NCI-H345 treated with DMSO at 0.1 percent for 48 hours (cell line): Measurements from ENCODE around the gene TAF13.
A peak's percentile ranks its signal among the peaks of the same experiment; 100 is the strongest.
"Not testable (repeated sequence)": the region's sequence is repeated elsewhere in the genome, so short reads cannot be mapped to it uniquely, and the experiment has no call there.

Experiments
- DNase-seq: peaks from one replicate; lab custom pipeline; 2025; ENCODE audit not compliant: unreplicated experiment; lab: John Stamatoyannopoulos, UW

Gene TAF13

DNA sequence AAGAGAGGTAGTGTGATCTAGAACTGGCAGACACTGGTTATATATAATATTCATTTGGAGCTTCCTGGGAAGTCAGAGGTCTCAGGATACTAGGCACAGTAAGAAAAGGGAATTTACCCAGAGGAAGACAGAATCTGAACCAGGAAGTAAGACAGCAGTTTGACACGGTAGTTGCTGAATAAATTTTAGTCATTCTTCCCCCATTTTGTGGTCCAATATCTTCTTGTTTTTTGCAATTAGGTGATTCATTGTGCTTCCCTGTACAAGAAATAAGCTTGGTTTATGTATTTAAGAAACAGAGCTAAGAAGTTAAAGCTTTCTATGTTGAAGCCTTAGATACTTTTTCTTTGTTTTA, 16.0 kb upstream of the TAF13 start:
- no peak for DNase-seq

DNA sequence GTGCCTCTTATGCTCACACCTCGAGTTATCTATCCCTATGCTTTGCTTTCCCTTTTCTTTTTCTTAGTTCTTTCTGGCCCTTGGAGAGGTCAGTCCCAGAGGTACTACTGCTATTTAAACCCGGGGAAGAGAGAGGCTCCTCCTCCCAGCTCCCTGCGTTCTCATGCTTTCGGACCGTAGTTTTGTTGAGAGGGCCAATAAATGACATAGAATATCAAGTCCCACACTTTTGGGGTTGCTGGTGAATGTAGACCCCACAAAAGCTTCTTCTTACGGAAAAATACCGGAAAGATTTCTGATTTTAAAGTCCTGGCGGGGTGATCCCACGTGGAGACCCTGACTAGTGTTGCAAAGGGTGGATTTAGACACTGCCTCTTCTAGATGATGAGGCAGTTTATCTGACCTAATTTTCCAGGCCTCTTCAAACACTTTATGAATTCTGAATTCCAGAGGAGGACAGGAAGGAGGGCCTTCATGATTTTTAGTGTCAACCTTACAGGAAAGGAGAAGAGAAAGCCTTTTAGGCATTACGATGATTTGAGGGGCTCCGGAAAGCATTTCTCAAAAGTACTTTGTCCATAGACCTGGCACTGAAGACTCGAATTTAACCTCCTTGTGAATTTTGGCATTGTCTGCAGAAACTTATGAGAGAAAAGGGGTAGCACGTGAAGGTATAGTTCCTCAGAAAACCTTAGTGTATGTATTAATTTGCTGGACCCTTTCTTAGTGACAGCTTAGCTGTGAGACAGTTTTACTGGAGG, 15.5 kb upstream of the TAF13 start:
- peak; percentile 25 for DNase-seq

DNA sequence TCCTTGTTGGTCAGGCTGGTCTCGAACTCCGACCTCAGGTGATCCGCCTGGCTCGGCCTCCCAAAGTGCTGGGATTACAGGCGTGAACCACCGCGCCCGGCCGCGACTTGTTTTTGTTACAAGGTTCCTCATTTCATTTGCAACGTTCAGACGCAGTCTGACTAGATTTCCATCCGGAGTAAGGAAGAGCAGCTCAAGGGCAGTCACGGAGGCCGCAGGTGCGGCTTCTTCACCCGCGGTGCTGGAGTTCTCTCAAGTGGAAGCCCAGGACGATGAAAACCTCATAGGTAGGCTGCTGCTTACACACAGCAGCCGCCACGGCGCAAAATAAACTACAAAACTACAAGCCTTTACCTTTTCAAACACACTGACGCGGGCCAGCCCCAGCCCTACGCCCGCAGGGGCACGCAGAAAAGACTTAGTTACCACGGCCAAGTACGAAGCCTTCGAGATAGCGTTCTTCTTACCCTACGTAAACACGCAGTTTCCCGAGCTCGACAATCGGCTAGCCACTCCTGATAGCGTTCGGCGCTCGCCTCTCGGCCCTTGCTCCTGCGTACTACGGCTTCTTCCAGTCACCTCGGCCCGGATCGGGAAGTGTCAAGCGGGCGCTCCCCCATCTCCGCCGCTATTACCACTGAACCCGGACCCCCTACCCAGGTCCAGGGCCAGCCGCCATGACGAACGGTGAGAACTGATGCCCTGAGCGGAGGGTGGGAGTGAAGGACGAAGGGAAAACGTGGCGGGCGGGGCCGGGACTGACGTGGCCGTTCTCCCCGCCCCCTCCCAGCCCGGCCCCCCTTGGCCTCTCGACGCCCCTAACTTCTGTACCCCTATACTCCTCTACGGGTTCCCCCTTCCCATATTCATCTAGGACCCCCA, 14.6 kb upstream of the TAF13 start, which contains the start of gene TMEM167B:
TSS of gene TMEM167B (plus strand) at position 569 of the 882 bp plus-strand sequence. CDS start at position 678, 109 bp downstream.
- DNase-seq: peak; percentile 78

DNA sequence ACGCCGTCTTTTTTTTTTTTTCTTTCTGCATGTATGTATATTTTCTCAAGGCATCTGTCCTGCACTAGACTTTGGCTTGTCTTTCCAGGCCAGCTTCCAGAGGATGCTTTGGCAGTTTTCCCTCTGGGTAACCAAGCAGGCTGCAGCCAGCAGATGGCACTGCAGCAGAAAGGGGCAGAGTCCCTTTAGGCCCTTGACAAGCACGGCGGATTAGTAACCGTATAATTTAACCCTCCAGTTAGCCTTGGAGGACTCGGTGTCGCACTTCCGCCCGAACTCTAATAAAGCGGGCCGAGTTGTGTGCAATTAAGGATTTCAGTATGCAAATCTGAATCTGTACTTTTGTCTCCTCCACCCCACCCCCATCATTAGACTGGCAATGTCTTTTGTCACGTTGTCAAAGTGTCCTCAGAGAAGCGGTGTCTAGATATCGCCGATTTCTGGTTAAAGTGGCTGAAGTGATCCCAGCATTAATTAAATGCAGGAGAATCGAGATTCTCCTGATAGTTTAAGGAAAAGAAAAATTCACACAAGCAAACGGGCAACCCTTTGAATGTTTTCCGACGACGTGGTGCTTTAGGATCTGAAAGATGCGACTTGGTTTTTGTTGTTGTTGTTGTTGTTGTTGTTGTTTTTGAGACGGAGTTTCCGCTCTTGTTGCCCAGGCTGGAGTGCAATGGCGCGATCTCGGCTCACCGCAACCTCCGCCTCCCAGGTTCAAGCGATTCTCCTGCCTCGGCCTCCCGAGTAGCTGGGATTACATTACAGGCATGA, 13.6 kb upstream of the TAF13 start:
- peak; percentile 60 for DNase-seq

DNA sequence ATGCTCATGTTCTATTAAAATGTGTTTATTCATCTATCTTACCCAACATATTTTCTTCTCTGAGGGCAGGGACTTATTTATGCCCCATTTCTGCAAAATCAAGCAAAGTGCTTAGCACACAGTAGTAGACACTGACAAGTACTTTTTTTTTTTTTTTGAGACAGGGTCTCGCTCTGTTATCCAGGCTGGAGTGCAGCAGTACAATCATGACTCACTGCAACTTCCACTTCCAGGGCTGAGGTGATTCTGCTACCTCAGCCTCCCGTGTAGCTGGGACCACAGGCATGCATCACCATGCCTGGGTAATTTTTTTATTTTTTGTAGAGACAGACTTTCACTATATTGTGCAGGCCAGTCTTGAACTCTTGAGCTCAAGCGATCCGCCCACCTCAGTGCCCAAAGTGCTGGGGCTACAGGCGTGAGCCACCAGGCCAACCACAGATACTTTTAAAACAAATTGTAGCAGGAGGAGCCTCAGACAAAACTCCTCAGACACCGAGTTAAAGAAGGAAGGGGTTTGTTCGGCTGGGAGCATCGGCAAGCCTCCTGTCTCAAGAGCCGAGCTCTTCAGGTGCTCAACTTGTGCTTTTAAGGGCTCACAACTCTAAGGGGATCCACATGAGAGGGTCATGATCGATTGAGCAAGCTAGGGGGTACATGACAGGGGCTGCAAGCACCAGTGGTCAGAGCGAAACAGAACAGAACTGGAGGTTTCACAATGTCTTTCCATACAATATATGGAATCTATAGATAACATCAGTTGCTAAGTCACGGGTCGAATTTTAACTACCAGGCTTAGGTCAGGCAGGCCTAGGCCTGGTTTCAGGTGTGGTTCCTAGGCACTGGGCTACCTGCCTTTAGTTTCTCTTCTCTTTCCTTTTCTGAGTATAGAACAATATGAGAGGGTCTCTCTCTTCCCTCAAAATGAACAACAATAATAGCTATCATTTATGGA, 9.0 kb upstream of the TAF13 start:
- DNase-seq: no peak

DNA sequence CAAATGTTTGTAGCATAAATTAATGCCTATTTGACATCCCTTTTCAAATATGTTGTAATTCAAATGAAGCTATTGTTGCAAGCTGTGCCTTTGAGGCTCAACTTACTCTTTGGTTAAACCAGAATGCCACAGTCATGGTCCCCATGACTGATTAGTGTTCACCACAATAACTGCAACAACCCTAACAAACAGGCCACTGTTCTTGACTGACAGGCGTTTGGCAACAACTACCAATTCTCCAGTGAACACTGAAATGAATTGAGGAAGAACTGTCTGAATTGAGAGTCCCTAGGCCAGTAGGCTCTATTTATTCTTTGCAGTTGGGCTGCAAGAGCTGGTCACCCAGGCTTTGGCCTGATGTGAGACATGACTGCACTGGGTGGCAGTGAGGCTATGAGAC, 8.1 kb upstream of the TAF13 start:
- DNase-seq: no peak

DNA sequence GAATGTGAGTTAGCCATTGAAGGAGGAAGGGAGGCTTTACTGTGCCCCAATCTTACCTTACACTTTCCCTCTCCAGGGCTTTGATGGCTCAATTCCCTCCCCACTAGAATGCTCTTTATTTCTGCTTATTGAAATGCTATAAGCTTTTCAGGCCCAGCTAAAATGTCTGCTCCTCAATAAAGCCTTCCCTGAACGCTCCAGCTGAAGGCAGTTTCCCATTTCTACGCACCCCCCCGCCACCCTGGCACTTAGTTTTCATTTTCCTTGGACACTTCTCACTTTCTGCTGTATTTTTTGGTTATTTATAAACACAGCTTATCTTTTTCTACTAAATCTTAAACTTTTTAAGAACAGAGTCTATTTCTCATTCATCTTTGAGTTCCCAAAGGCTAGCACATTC, 7.7 kb upstream of the TAF13 start:
- no peak for DNase-seq

DNA sequence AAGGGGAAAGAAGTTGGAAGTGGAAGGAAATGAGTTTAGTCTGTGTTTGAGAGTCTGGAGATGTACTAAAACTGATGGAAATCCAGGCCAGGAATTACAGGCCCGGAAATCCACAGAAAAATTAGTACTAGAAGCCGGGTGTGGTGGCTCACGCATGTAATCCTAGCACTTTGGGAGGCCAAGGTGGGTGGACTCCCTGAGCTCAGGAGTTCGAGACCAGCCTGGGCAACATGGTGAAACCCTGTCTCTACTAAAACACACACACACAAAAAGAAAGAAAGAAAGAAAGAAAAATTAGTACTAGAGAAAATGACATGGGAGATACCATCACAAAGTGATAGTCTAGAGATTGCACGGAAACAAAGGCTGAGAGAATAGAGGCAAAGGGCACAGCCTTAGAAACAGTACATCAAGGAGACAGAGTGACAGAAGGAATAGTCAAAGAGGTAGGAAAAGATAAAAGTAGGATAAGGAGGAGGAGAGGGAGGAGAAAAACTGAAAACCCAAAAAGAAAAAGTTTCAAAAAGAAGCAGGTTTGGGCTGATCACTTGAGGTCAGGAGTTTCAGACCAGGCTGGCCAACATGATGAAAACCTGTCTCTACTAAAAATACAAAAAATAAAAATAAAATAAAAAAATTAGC, 4.8 kb upstream of the TAF13 start:
- DNase-seq: no peak

DNA sequence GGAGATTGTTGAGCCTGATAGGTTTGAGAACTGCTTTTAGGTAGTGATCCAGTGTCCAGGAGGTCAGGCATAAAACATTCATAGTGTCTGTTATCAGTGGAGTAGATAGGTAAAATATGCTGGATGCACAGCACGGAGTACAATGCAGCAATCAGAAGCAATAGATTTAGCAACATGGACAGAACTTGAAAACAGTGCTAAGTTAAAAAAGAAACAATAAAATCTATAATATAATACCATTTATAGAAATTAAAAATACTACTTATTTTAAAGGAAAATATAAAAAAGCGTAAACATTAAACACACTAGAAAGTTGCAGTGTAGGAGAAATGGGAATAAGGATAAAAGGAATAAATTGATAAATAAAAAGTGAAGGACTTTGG, 3.4 kb upstream of the TAF13 start:
- no peak for DNase-seq

DNA sequence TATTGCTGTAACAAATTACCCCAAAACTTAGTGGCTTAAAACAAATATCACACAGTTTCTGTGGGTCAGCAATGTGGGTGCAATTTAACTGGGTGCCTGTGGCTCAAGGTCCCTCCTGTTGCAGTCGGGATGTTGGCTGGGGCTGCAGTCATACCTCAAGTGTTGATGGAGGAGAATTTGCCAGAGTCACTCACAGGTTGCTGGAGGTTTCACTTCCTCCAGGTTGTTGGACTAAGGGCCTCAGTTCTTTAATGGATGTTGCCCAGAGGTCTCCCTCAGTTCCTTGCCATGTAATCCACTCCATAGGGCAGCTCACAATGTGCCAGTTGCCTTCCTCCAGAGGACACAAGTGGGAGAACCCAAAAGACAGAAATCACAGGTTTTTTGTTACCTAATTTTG, 2.5 kb upstream of the TAF13 start:
- DNase-seq: no peak

DNA sequence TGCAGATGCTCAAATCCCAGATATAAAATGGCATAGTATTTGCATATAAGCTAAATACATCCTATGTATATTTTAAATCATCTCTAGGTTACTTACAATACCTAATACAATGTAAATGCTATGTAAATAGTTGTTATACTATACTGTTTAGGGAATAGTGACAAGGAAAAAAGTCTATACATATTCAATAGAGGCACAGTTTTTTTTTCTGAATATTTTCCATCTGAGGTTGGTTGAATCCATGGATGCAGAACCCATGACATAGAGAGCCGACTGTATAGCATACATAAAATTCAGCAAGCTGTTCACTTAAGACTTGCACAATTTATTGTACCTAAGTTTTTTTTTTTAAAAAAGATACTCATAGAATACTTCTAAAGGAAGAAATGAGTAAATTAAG, 6.5 kb downstream of the TAF13 start:
- no peak for DNase-seq

DNA sequence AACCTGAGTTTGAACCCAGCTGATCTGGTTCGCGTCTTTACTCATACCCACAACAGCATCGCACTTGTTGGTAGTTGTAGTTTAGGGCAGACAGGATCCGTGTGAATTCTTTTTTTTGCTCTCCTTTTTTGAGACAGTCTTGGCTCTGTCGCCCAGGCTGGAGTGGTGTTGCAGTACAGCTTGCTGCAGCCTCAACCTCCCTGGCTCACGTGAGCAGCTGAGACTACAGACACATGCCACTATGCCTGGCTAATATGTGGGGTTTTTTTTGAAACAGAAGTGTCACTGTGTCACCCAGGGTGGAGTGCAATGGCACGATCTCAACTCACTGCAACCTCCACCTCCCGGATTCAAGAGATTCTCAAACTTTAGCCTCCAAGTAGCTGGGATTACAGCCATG, 7.9 kb downstream of the TAF13 start:
- no peak for DNase-seq

DNA sequence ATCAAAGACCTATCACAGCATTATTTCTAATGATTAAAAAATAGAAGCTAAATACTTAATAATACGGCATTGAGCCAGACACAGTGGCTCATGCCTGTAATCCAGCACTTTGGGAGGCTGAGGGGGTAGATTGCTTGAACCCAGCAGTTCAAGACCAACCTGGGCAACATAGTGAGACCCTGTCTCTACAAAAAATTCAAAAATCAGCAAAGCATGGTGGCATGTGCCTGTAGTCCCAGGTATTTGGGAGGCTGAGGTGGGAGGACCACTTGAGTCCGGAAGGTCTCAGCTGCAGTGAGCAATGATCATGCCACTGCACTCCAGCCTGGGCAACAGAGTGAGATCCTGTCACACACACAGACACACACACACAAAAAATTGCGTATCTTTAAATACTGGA, 10.7 kb downstream of the TAF13 start:
- no peak for DNase-seq

DNA sequence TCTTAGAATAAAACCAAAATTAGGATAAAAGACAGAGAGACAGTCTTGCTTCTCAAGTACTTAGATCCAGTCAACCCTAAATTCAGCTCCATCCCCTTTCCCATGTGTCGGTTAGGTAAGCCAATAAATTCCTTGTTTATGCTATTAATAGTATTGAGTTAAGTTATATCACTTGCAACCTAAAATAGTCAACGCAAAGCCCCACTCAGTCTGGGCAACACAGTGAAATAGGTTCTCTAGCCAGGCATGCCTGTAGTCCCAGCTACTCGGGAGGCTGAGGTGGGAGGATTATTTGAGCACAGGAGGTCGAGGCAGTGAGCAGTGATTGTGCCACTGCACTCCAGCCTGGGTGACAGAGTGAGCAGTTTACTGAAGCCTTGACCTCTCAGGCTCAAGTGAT, 14.6 kb downstream of the TAF13 start:
- DNase-seq: no peak

DNA sequence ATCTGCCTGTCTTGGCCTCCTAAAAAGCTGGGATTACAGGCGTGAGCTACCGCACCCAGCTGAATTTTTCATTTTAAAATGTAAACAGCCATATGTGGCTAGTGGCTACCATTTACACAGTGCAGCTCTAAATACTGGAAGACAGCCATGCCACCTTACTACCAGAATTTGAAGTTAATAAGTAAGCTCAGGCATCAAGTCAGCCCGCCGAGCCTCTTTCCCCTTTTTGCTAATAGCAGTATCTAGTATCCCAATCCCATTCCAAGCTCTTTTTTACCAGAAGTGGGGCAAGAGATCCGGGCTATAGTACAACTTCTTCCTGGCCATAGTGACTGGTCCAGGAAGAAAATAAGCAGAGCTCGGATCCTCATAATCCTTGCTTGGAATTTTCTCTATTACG, 15.1 kb downstream of the TAF13 start:
- no peak for DNase-seq

DNA sequence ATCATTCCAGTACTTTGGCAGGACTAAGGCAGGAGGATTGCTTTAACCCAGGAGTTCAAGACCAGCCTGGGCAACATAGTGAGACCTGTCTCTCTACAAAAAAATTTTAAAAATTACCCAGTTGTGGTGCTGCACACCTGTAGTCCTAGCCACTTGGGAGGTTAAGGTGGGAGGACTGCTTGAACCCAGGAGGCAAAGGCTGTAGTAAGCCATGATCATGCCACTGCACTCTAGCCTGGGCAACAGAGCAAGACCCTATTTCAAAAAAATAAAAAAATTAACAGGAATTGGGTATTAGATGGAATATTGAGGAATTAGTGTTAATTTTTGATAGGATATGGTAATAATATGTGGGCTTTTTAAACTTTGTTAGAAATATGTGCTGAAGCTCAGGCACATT, 16.8 kb downstream of the TAF13 start:
- no peak for DNase-seq

DNA sequence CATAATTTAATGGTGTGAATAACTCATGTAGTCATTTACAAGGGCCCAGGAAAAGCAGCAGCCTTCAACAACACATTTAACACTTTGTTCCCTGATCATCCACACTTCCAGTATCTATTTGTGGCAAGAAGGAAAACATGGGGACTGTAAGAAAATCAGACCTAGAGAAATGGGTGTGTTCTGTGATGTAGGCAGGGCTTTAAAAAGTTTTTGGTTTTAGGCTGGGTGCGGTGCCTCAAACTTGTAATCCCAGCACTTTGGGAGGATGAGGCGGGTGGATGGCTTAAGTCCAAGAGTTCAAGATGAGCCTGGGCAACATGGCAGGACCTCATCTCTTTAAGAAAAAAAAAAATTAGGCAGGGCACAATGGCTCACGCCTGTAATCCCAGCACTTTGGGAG, 19.7 kb downstream of the TAF13 start:
- no peak for DNase-seq

DNA sequence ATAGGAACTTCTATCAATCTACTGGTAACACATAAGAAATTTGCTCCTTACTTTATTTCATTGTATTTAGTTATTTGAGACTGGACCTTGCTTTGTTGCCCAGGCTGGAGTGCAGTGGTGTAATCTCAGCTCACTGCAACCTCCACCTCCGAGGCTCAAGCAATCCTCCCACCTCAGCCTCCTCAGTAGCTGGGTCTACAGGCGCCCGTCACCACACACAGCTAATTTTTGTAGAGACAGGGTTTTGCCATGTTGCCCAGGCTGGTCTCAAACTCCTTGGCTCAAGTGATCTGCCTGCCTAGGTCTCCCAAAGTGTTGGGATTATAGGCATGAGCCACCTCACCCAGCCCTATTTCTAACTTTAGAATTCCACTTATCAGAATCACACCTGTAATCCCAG, 23.7 kb downstream of the TAF13 start:
- not testable (repeated sequence) for DNase-seq

DNA sequence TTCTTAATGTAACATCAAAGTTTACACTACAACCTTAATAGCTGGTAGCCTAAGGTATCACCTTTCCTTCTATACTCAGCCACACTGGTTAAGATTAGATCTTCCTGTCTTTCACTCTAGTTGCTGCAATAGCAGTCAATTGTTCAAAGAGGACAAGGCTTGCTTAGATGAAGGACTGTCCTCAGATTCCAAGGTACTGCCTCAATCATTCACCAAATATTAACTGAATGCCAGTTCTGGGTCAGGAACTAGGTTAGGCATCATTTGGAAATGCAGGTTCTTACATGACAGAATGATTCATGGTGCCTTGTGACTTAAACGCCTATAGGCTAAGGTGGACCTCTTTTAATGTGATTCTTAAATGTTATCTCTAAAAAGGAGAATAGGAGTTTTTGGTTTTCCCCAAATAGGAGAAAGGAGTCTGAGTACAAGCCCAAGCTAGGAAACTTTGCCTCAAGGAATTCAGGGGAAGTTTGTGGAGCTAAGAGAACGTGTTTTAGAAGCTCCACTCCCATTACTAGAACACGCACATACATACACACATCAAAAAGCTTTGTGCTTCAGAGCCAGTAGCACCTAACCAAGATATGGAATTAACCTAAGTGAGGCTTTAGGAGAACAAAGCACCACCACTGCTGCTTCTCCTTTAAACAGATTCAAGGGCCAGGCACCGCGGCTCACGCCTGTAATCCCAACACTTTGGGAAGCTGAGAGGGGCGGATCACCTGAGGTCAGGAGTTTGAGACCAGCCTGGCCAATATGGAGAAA, 25.4 kb downstream of the TAF13 start:
- DNase-seq: no peak
